B cell (primary cell): Measurements from ENCODE around the gene ARHGEF9. TPM values are rescaled to one million over a fixed set of nuclear protein-coding genes. Genes with fewer than 3 reads are reported as not detected.

ENCODE experiments used
- ATAC-seq: fragments of 200-7000 bp; cut with Tn5 transposase; one replicate; pipeline ENCODE4 v1.10.0; 2021; ENCODE audit warnings: low read depth, mild to moderate bottlenecking, moderate number of reproducible peaks, moderate library complexity
- CTCF ChIA-PET: fragments of 350-600 bp; sonication (Branson Sonifier 250); formaldehyde crosslinking; loops from one replicate; lab custom pipeline; 2021; ENCODE audit warnings: antibody characterized with exemption, inconsistent platforms; lab: Charles Lee
- POLR2A ChIA-PET: fragments of 350-600 bp; sonication (Branson Sonifier 250); formaldehyde crosslinking; loops from one replicate; lab custom pipeline; 2021; ENCODE audit warnings: antibody characterized with exemption; lab: Charles Lee
- DNase-seq: peaks from one replicate; pipeline ENCODE4 v3.0.0; 2013
- H2AFZ ChIP-seq: 2 replicates; pipeline ENCODE4 v1.6.1; 2012; ENCODE audit warnings: mild to moderate bottlenecking, low read depth, low read length; ENCODE audit not compliant: insufficient read depth, poor library complexity, severe bottlenecking
- H3K27ac ChIP-seq, 2 donors: 1 replicate in 1 of 2; 2 replicates in 1 of 2; pipeline ENCODE4 v1.5.1; 2012 to 2013; ENCODE audit warnings: low read length in 2 of 2, mild to moderate bottlenecking in 2 of 2, moderate library complexity in 1 of 2
- H3K27me3 ChIP-seq, 4 experiments: fragments of 200-600 bp in 1 of 4; sonication (generic) in 1 of 4; replicated peaks in 1 of 4; 1 replicate in 2 of 4; 2 replicates in 2 of 4; pipeline versions ENCODE4 v1.6.1 to v1.7.0; 2013 to 2016; ENCODE audit warnings: low read length in 3 of 4, mild to moderate bottlenecking in 2 of 4, mixed read lengths in 1 of 4, moderate library complexity in 1 of 4; ENCODE audit not compliant: insufficient read depth in 4 of 4, control insufficient read depth in 3 of 4; ENCODE audit errors: control extremely low read depth in 1 of 4
- H3K36me3 ChIP-seq, 2 experiments: replicated peaks in 1 of 2; 1 replicate in 1 of 2; 2 replicates in 1 of 2; pipeline versions ENCODE4 v1.6.1 to v1.7.1; 2013; ENCODE audit warnings: low read length in 1 of 2; ENCODE audit not compliant: insufficient read depth in 2 of 2, control insufficient read depth in 1 of 2; ENCODE audit errors: control extremely low read depth in 1 of 2, extremely low read depth in 1 of 2
- H3K4me1 ChIP-seq, 2 donors: fragments of 200-600 bp in 1 of 2; sonication (generic) in 1 of 2; 1 replicate in 1 of 2; 2 replicates in 1 of 2; pipeline versions ENCODE4 v1.5.1 to v1.6.1; 2013 to 2017; ENCODE audit warnings: low read length in 2 of 2; ENCODE audit not compliant: control insufficient read depth in 2 of 2, insufficient read depth in 2 of 2
- H3K4me2 ChIP-seq: replicated peaks from 2 replicates; pipeline ENCODE3; 2012; ENCODE audit warnings: mild to moderate bottlenecking, low read depth, low read length; ENCODE audit not compliant: poor library complexity, severe bottlenecking
- H3K4me3 ChIP-seq, 5 experiments: fragments of 200-600 bp in 1 of 5; sonication (generic) in 1 of 5; 1 replicate in 3 of 5; 2 replicates in 2 of 5; pipeline versions ENCODE4 v1.5.1 to v1.7.0; 2011 to 2016; ENCODE audit warnings: low read length in 4 of 5, mild to moderate bottlenecking in 4 of 5, low read depth in 2 of 5, control low read depth in 1 of 5, moderate library complexity in 1 of 5; ENCODE audit not compliant: insufficient read depth in 1 of 5; ENCODE audit errors: control extremely low read depth in 1 of 5, extremely low read depth in 1 of 5
- H3K79me2 ChIP-seq: fragments of 200-600 bp; sonication (generic); one replicate; pipeline ENCODE4 v1.6.0; 2016; ENCODE audit warnings: low read length; ENCODE audit not compliant: control insufficient read depth, insufficient read depth
- H3K9ac ChIP-seq: fragments of 200-600 bp; sonication (generic); 2 replicates; pipeline ENCODE4 v1.6.1; 2017; ENCODE audit warnings: mild to moderate bottlenecking, low read length, moderate library complexity
- H3K9me3 ChIP-seq, 3 donors: one replicate each; pipeline versions ENCODE4 v1.6.1 to v1.7.1; 2013; ENCODE audit warnings: low read length in 2 of 3; ENCODE audit not compliant: control insufficient read depth in 2 of 3, insufficient read depth in 1 of 3; ENCODE audit errors: control extremely low read depth in 1 of 3
- H4K20me1 ChIP-seq: 2 replicates; pipeline ENCODE4 v1.6.0; 2012; ENCODE audit warnings: mild to moderate bottlenecking, low read length; ENCODE audit not compliant: insufficient read depth, control insufficient read depth, poor library complexity, severe bottlenecking
- H3K27ac Mint-ChIP-seq: one replicate; pipeline ENCODE4 v1.8.0; 2021; ENCODE audit warnings: mixed read lengths
- H3K27me3 Mint-ChIP-seq: one replicate; pipeline ENCODE4 v1.8.0; 2021; ENCODE audit warnings: mixed read lengths
- H3K4me1 Mint-ChIP-seq: one replicate; pipeline ENCODE4 v1.8.0; 2021; ENCODE audit warnings: mixed read lengths
- H3K4me3 Mint-ChIP-seq: one replicate; pipeline ENCODE4 v1.8.0; 2021; ENCODE audit warnings: mixed read lengths
- H3K9me3 Mint-ChIP-seq: one replicate; pipeline ENCODE4 v1.8.0; 2022; ENCODE audit warnings: mixed read lengths; ENCODE audit not compliant: insufficient read depth
- EZH2 ChIP-seq: IDR thresholded peaks from 2 replicates; pipeline ENCODE4 v1.6.1; 2012; ENCODE audit warnings: borderline replicate concordance, low read depth, mild to moderate bottlenecking, moderate library complexity, low read length; ENCODE audit not compliant: insufficient read depth, poor library complexity, severe bottlenecking
- WGBS: methylation state at CpG from one replicate; pipeline ENCODE4 v1.1.5; 2013; ENCODE audit warnings: missing lambda C conversion rate; ENCODE audit not compliant: insufficient coverage; 5-methylcytosine and 5-hydroxymethylcytosine counted together
- intact Hi-C: fragments of 100-400 bp; cut with micrococcal nuclease; formaldehyde crosslinking; loops from one replicate; pipeline ENCODE4 v1.10.0; 2022
- polyA plus RNA-seq: library from polyadenylated mRNA; depleted of rRNA; stranded (reverse); fragments of >200 nt; gene quantifications from 2 replicates; pipeline ENCODE4 v1.2.3, GENCODE V29; 2012
- total RNA-seq, 2 donors: library from RNA; stranded (reverse); fragments of 120-200 nt in 1 of 2; gene quantifications; 1 replicate in 1 of 2; 2 replicates in 1 of 2; pipeline versions ENCODE4 v1.2.3 to v1.2.4, GENCODE V29; 2013 to 2022
- TF ChIP-seq, protein P1 (sequence below): fragments of 200-600 bp; IDR thresholded peaks from one replicate; pipeline ENCODE4 v1.8.0; 2022; ENCODE audit warnings: antibody characterized with exemption, mild to moderate bottlenecking

ARHGEF9 gene
- total and polyA plus RNA-seq, 2 donors (not counting 1 experiment from before 2014, with no cell fraction given), result 10.1 to 29.3 TPM

DNA sequence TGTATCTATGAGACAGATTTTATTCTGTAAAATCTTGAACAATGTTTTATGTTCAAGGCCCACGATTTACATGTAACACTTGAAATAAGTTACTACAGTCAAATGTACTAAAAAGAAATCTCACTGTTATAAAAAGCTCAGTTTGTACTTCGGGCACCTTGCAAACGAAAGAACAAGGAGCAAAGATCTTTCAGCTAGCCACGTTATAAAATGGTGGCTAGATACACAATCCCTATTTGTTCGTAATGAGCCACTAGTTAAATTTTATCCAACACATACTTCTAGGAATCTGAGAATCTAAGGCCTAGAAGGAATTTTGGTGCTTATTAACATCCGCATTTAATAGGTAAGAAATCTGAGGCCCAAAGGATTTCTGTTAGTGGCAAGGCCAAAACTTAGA, 2.5 kb downstream of the ARHGEF9 start:
- WGBS, result no CpG with 5 or more reads among the region's 6 CpGs
- no peak for ATAC-seq
- POLR2A ChIA-PET, result no interaction called here
- H3K36me3 ChIP-seq, result no peaks in the 10 kb centered on the region
- H3K9ac ChIP-seq, result no peak overlapping the region
- Mint-ChIP-seq H3K4me3 (no peak overlapping the region), H3K27me3 (no peaks in the 10 kb centered on the region), H3K4me1 (peaks cover 2% of the 10 kb centered on the region), H3K9me3 (peaks cover 5% of the 10 kb centered on the region), H3K27ac (no peak overlapping the region)
- DNase-seq, result no peak
- H3K9me3 ChIP-seq, result peaks cover 0 to 11% (median 0%) of the 10 kb centered on the region in 3 donors
- intact Hi-C loops, result no loop called here
- H3K27me3 ChIP-seq, result peaks cover 0 to 3% (median 0%) of the 10 kb centered on the region in 4 experiments
- no peak overlapping the region for H3K4me3 ChIP-seq
- CTCF ChIA-PET, result no interaction called here
- H3K4me1 ChIP-seq, result no peaks in the 10 kb centered on the region
- H4K20me1 ChIP-seq, result no peaks in the 10 kb centered on the region
- no peak overlapping the region for H3K27ac ChIP-seq
- TF ChIP-seq EZH2, result no peak
- TF ChIP-seq, protein P1, sequence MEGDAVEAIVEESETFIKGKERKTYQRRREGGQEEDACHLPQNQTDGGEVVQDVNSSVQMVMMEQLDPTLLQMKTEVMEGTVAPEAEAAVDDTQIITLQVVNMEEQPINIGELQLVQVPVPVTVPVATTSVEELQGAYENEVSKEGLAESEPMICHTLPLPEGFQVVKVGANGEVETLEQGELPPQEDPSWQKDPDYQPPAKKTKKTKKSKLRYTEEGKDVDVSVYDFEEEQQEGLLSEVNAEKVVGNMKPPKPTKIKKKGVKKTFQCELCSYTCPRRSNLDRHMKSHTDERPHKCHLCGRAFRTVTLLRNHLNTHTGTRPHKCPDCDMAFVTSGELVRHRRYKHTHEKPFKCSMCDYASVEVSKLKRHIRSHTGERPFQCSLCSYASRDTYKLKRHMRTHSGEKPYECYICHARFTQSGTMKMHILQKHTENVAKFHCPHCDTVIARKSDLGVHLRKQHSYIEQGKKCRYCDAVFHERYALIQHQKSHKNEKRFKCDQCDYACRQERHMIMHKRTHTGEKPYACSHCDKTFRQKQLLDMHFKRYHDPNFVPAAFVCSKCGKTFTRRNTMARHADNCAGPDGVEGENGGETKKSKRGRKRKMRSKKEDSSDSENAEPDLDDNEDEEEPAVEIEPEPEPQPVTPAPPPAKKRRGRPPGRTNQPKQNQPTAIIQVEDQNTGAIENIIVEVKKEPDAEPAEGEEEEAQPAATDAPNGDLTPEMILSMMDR, result no peak
- H2AFZ ChIP-seq, result no peak overlapping the region
- no peak overlapping the region for H3K4me2 ChIP-seq
- H3K79me2 ChIP-seq, result no peaks in the 10 kb centered on the region

DNA sequence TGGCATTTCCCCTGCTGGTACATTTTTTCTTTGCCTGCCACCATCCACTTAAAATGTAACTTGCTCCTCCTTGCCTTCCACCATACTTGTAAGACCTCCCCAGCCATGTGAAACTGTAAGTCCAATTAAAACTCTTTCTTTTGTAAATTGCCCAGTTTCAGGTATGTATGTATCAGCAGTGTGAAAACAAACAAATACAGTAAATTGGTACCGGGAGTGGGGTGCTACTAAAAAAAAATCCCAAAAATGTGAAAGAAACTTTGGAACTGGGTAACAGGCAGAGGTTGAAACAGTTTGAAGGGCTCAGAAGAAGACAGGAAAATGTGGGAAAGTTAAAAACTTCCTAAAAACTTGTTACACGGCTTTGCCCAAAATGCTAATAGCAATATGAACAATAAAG, 16.3 kb downstream of the ARHGEF9 start:
- Histone ChIP-seq H3K79me2 (no peaks in the 10 kb centered on the region), H3K4me1 (no peaks in the 10 kb centered on the region), H3K4me2 (no peak overlapping the region), H3K4me3 (no peak overlapping the region), H3K9me3 (no peaks in the 10 kb centered on the region), H3K27ac (no peak overlapping the region), H3K27me3 (no peaks in the 10 kb centered on the region), H4K20me1 (no peaks in the 10 kb centered on the region), H3K9ac (no peak overlapping the region), H3K36me3 (no peaks in the 10 kb centered on the region), H2AFZ (no peak overlapping the region)
- ATAC-seq (no peak), DNase-seq (no peak)
- Mint-ChIP-seq H3K27me3 (peaks cover 3% of the 10 kb centered on the region), H3K27ac (no peak overlapping the region), H3K9me3 (no peaks in the 10 kb centered on the region), H3K4me3 (no peak overlapping the region), H3K4me1 (no peaks in the 10 kb centered on the region)
- CTCF ChIA-PET, result no interaction called here
- POLR2A ChIA-PET, result no interaction called here
- TF ChIP-seq, protein P1, result no peak
- no peak for TF ChIP-seq EZH2
- intact Hi-C loops, result no loop called here
- no CpG with 5 or more reads among the region's 2 CpGs for WGBS
